ENCODE measurements around the gene LIN54. TPM values are rescaled to one million over a fixed set of nuclear protein-coding genes. Genes with fewer than 3 reads are reported as not detected.
"Not testable (repeated sequence)": the region's sequence is repeated elsewhere in the genome, so short reads cannot be mapped to it uniquely, and the experiment has no call there.

LIN54 gene
- polyA plus RNA-seq, 4 donors = 13.7 to 17.8 (median 16.3) TPM

GRCh38 chr4:82951196-82951595 is 59.4 kb downstream of the LIN54 start:
- no peak for DNase-seq (ENCODE audit: low read depth in 4 of 4, low spot score in 3 of 4)

GRCh38 chr4:82948647-82949204 is 61.9 kb downstream of the LIN54 start:
- no peak for DNase-seq (ENCODE audit: low read depth in 4 of 4, low spot score in 3 of 4)

GRCh38 chr4:82947498-82947897 is 63.1 kb downstream of the LIN54 start:
- no peak for DNase-seq (ENCODE audit: low read depth in 4 of 4, low spot score in 3 of 4)

GRCh38 chr4:82939414-82939813 is 71.2 kb downstream of the LIN54 start:
- DNase-seq (ENCODE audit: low read depth in 4 of 4, low spot score in 3 of 4) = no peak

GRCh38 chr4:82934441-82934840 is 76.2 kb downstream of the LIN54 start:
- no peak for DNase-seq (ENCODE audit: low read depth in 4 of 4, low spot score in 3 of 4)

- DNase-seq (ENCODE audit: low read depth in 4 of 4, low spot score in 3 of 4) = no peak
These were observed 79.5 kb downstream of the LIN54 start for GRCh38 chr4:82930848-82931755.

- no peak for DNase-seq (ENCODE audit: low read depth in 4 of 4, low spot score in 3 of 4)
These were observed 88.8 kb downstream of the LIN54 start for GRCh38 chr4:82921795-82922194.

- DNase-seq (ENCODE audit: low read depth in 4 of 4, low spot score in 3 of 4) = no peak
These were observed 91.2 kb downstream of the LIN54 start for GRCh38 chr4:82919386-82919785.

GRCh38 chr4:82918091-82918490 is 92.5 kb downstream of the LIN54 start:
- DNase-seq (ENCODE audit: low read depth in 4 of 4, low spot score in 3 of 4) = no peak

- DNase-seq (ENCODE audit: low read depth in 4 of 4, low spot score in 3 of 4) = not testable (repeated sequence)
These were observed 96.7 kb downstream of the LIN54 start for GRCh38 chr4:82913968-82914367.

- no peak for DNase-seq (ENCODE audit: low read depth in 4 of 4, low spot score in 3 of 4)
These were observed 97.3 kb downstream of the LIN54 start for GRCh38 chr4:82913305-82913704.

GRCh38 chr4:82909326-82909725 is 101.3 kb downstream of the LIN54 start:
- no peak for DNase-seq (ENCODE audit: low read depth in 4 of 4, low spot score in 3 of 4)

GRCh38 chr4:82906469-82906868 is 104.2 kb downstream of the LIN54 start:
- no peak for DNase-seq (ENCODE audit: low read depth in 4 of 4, low spot score in 3 of 4)

- no peak for DNase-seq (ENCODE audit: low read depth in 4 of 4, low spot score in 3 of 4)
These were observed 105.4 kb downstream of the LIN54 start for GRCh38 chr4:82905205-82905604.

GRCh38 chr4:82903737-82904136 is 106.9 kb downstream of the LIN54 start:
- DNase-seq (ENCODE audit: low read depth in 4 of 4, low spot score in 3 of 4) = no peak

GRCh38 chr4:82901183-82901718 is 109.4 kb downstream of the LIN54 start:
- no peak for DNase-seq (ENCODE audit: low read depth in 4 of 4, low spot score in 3 of 4)

- DNase-seq (ENCODE audit: low read depth in 4 of 4, low spot score in 3 of 4) = peak; percentile 93 to 99 (median 98)
These were observed 110.0 kb downstream of the LIN54 start, which contains the start of gene THAP9 for GRCh38 chr4:82900411-82901182. TSS of gene THAP9 (plus strand) at chr4:82900735. CDS start at chr4:82900803, 68 bp downstream.

- DNase-seq (ENCODE audit: low read depth in 4 of 4, low spot score in 3 of 4) = peak in 1 of 4 donors; percentile 48
These were observed 110.6 kb downstream of the LIN54 start for GRCh38 chr4:82900066-82900410.

GRCh38 chr4:82899374-82900065 is 111.1 kb downstream of the LIN54 start:
- DNase-seq (ENCODE audit: low read depth in 4 of 4, low spot score in 3 of 4) = no peak
